Esophagus (tissue), 2 donors: ENCODE measurements around the gene RAB39B. TPM values are rescaled to one million over a fixed set of nuclear protein-coding genes. Genes with fewer than 3 reads are reported as not detected.

ENCODE experiments used
- H3K27ac ChIP-seq, 2 donors: one replicate each; pipeline ENCODE4 v1.5.1; 2013; ENCODE audit warnings: low read depth in 2 of 2, mild to moderate bottlenecking in 2 of 2, inconsistent platforms in 1 of 2, low read length in 1 of 2, moderate library complexity in 1 of 2
- H3K27me3 ChIP-seq, 2 donors: one replicate each; pipeline ENCODE4 v1.6.1; 2013; ENCODE audit warnings: low read length in 2 of 2, control low read depth in 1 of 2, mild to moderate bottlenecking in 1 of 2; ENCODE audit not compliant: insufficient read depth in 2 of 2, control insufficient read depth in 1 of 2
- H3K36me3 ChIP-seq, 2 donors: one replicate each; pipeline ENCODE4 v1.6.1; 2013; ENCODE audit warnings: low read length in 1 of 2; ENCODE audit not compliant: control insufficient read depth in 2 of 2, insufficient read depth in 2 of 2
- H3K4me1 ChIP-seq, 2 donors: one replicate each; pipeline ENCODE4 v1.6.1; 2013; ENCODE audit warnings: low read length in 1 of 2; ENCODE audit not compliant: control insufficient read depth in 2 of 2, insufficient read depth in 2 of 2
- H3K4me3 ChIP-seq, 2 donors: one replicate each; pipeline ENCODE4 v1.5.1; 2013; ENCODE audit warnings: low read length in 2 of 2, mild to moderate bottlenecking in 2 of 2, low read depth in 1 of 2, moderate library complexity in 1 of 2
- H3K9me3 ChIP-seq, 2 donors: one replicate each; pipeline ENCODE4 v1.6.1; 2013; ENCODE audit warnings: mild to moderate bottlenecking in 2 of 2, low read depth in 1 of 2, low read length in 1 of 2, moderate library complexity in 1 of 2; ENCODE audit not compliant: control insufficient read depth in 2 of 2, insufficient read depth in 1 of 2
- WGBS, 2 donors: extraction: QIAGEN DNeasy Blood & Tissue Kit; methylation state at CpG; one replicate each; pipeline ENCODE4 v1.1.7; 2013; 5-methylcytosine and 5-hydroxymethylcytosine counted together
- polyA plus RNA-seq, 2 donors: library from polyadenylated mRNA; stranded (reverse); fragments of 200-250 nt; gene quantifications; one replicate each; pipeline ENCODE4 v1.2.3, GENCODE V29; 2013
- donor health status: healthy with polysubstance abuse.
- donor health status: Bipolar disorder and iron deficiency.

Gene RAB39B
- polyA plus RNA-seq, 2 donors: 0.09 to 0.10 TPM

DNA sequence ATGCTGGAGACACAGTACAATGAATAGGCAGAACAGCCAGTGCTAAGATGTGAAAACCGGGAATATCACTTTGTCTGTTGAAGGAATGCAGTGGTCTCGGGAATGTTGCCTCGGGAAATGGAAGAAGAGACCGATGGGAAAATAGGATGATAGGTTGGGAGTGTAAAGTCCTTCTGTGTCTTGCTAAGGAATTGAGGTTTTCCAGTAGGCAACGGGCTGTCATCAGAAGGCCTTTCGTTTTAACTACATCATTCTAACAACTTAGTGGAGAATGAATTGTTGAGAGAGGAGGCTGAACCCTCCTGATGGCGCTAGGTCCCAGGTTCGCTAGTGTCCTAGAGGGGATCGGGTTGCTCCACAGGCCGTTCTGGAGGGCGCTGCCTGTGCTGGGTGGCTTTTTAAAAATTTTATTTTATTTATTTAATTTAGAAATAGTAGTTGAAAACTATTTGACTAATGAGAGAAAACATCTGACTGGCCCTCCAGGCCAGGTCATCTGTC is 47.3 kb downstream of the RAB39B start:
- Histone ChIP-seq H3K4me3 (peak overlapping the region; percentile 57 to 84), H3K9me3 (no peaks in the 10 kb centered on the region), H3K27me3 (no peaks in the 10 kb centered on the region), H3K36me3 (no peaks in the 10 kb centered on the region), H3K27ac (peak overlapping the region; percentile 63 to 88), H3K4me1 (no peaks in the 10 kb centered on the region)
- WGBS, 2 donors: 9 to 28% methylated on average over 11 of the region's 11 CpGs

DNA sequence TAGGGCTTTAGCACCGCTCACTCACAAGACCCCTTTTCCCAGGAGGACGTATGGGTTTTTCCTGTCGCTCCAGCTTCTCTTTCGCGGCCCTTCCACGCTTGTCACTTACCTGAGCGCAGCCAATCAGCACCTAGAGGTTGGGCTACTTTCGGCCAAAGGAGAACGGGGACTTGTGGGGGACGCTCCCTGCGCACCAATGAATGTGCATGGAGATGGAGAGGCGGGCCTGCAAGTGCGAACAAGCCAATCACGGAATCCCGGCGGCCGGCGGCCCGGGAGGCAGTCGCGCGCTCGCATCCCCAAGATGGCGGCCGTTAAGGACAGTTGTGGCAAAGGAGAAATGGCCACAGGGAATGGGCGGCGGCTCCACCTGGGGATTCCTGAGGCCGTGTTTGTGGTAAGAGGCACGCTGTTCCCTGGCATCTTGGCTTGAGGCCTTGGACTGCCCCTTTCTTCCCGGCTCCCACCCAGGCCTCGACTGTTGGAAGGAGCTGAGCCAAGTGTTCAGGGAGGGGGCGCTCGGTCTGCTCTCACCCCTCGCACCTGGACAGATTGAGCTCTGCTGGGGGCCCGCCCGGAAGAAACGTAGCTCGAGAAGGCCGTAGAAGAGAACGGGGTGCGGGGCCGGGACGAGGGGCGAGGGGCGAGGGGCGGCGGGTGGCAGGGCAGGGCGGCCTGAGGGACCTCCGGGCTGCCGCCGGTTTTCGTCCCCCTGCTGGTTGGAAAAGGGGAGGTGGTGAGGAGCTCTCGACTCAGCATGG is 47.9 kb downstream of the RAB39B start, which contains the start of gene VBP1:
TSS of gene VBP1 (plus strand) at position 282 of the 761 bp plus-strand sequence. CDS start at position 305, 23 bp downstream.
- H3K4me3 ChIP-seq: peak within 1 kb of the TSS; percentile 57 to 84
- WGBS, 2 donors: 0 to 24% methylated on average over 52 to 53 of the region's 53 CpGs
- H3K9me3 ChIP-seq: no peaks in the 10 kb centered on the region
- H3K27ac ChIP-seq: peak within 1 kb of the TSS; percentile 79 to 88
- H3K36me3 ChIP-seq: no peaks in the 10 kb centered on the region
- H3K27me3 ChIP-seq: no peaks in the 10 kb centered on the region
- no peaks in the 10 kb centered on the region for H3K4me1 ChIP-seq

DNA sequence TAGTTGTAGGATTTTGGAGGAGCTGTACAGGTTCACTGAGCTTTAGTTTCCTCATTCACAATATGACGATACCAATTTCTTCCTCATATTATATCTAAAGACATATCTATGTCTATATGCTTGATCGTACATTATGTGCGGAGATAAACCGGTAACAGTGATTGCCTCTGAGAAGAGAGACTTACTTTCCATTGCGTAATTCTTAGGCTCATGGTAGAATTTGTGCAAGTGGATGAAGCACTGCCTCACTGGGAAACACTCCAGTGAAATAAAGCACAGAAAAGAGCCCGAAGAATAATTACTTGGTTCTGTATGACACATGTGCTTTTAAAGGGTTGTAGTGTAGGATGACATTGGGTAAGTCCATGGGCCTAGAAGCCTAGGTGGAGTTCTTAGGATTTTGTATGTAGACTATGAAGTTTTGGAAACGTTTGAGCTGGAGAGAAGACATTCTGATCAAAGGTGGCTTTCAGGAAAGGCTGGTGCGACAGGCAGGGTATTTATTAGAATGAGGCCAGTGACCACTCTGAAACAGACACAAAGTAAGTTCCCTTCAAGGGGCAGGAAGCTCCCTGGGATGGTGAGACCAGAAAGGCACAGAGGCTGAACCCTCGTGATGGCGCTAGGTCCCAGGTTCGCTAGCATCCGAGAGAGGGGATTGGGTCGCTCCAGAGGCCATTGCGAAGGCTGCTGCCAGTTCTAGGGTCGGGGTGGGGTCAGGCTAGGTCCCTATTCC is 48.7 kb downstream of the RAB39B start:
- peak overlapping the region; percentile 46 to 84 for H3K4me3 ChIP-seq
- no peaks in the 10 kb centered on the region for H3K9me3 ChIP-seq
- H3K36me3 ChIP-seq: no peaks in the 10 kb centered on the region
- 40 to 46% methylated on average over 15 of the region's 15 CpGs for WGBS, 2 donors
- H3K4me1 ChIP-seq: no peaks in the 10 kb centered on the region
- H3K27ac ChIP-seq: peak overlapping the region; percentile 79 to 85
- H3K27me3 ChIP-seq: no peaks in the 10 kb centered on the region

DNA sequence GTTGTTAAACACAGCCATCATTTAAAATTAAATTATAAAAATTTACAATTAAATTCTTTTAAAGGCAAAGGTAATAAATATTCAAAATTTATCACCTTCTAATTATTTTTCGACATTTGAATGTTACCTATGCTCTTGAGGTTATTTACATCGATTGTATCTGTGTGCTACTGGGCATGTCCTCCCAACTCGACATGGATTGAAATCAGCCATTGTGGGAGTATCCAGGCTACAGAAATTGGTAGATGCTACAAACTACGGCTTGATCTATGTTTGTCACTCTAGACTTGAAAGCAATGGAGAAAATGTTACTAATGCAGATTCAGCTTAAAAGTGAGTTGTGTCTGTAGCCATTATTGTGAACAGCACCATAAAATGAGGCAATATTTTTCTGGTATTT is 50.6 kb downstream of the RAB39B start:
- WGBS, 2 donors: 80 to 91% methylated on average over 4 of the region's 4 CpGs
- Histone ChIP-seq H3K27me3 (no peaks in the 10 kb centered on the region), H3K4me1 (no peaks in the 10 kb centered on the region), H3K27ac (no peak overlapping the region), H3K4me3 (no peak overlapping the region), H3K9me3 (no peaks in the 10 kb centered on the region), H3K36me3 (no peaks in the 10 kb centered on the region)

DNA sequence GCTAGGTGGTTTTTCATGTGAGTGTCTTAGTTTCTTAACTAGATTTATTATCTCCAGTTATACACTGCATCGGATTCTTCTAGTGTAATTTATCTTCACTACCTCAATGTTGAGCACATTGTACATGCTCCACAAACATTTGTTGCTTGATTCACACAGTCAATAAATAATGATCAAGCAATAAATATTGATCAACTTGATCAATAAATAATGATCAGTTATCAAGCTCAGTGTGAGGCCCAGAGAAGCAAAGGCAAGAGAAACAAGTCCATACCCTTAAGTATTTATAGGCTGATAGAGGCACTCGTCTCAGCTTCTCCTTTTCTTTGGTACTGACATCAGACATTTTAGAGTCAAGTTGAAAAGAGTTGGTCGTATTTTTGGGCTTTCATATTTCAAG is 53.1 kb downstream of the RAB39B start:
- Histone ChIP-seq H3K4me1 (no peaks in the 10 kb centered on the region), H3K27me3 (no peaks in the 10 kb centered on the region), H3K9me3 (no peaks in the 10 kb centered on the region), H3K27ac (no peak overlapping the region), H3K4me3 (no peak overlapping the region), H3K36me3 (no peaks in the 10 kb centered on the region)
- 71 to 91% methylated on average over 3 of the region's 3 CpGs for WGBS, 2 donors

Other genes with a start within 250 kb of the RAB39B start
- 1 to 10 TPM; 2.2 TPM for gene F8, start 241.8 kb downstream of the RAB39B start, polyA plus RNA-seq
- gene FUNDC2, start 237.6 kb downstream of the RAB39B start, polyA plus RNA-seq: 10 to 100 TPM; 31.8 to 58.4 TPM
- gene CMC4, start 193.4 kb downstream of the RAB39B start, polyA plus RNA-seq: 10 to 100 TPM; 10.1 to 14.2 TPM
- gene MTCP1, start 193.4 kb downstream of the RAB39B start, polyA plus RNA-seq: 10 to 100 TPM; 11.6 to 64.1 TPM
- gene BRCC3, start 193.0 kb downstream of the RAB39B start, polyA plus RNA-seq: 10 to 100 TPM in 1 of 2 donors, 1 to 10 TPM in 1; 9.8 to 17.6 TPM
- 10 to 100 TPM; 21.2 to 28.2 TPM for gene VBP1, start 48.0 kb downstream of the RAB39B start, polyA plus RNA-seq
- gene CLIC2, start 70.1 kb upstream of the RAB39B start, polyA plus RNA-seq: 1 to 10 TPM; 2.0 to 2.8 TPM
- gene F8A2, start 117.6 kb upstream of the RAB39B start, polyA plus RNA-seq: not detected
- 1 to 10 TPM in 1 of 2 donors, not detected in 1; 1.8 TPM for gene F8A3, start 194.1 kb upstream of the RAB39B start, polyA plus RNA-seq